ENCODE results near the gene RIPOR2. TPM values are rescaled to one million over a fixed set of nuclear protein-coding genes. Genes with fewer than 3 reads are reported as not detected.
"Not testable (repeated sequence)": the region's sequence is repeated elsewhere in the genome, so short reads cannot be mapped to it uniquely, and the experiment has no call there.

The RIPOR2 gene
- polyA plus RNA-seq, 1 donor, result 8.8 TPM

GRCh38 chr6:24763578-24763977 lies 172.2 kb downstream of the RIPOR2 start:
- no peak for DNase-seq

GRCh38 chr6:24761851-24762250 lies 173.9 kb downstream of the RIPOR2 start:
- no peak for DNase-seq

GRCh38 chr6:24761193-24761835 lies 174.4 kb downstream of the RIPOR2 start:
- no peak for DNase-seq

GRCh38 chr6:24760210-24760609 lies 175.6 kb downstream of the RIPOR2 start:
- no peak for DNase-seq

- no peak for DNase-seq
These were observed 176.0 kb downstream of the RIPOR2 start for GRCh38 chr6:24759718-24760117.

GRCh38 chr6:24757611-24758010 lies 178.1 kb downstream of the RIPOR2 start:
- DNase-seq, result no peak

- DNase-seq, result no peak
These were observed 180.5 kb downstream of the RIPOR2 start for GRCh38 chr6:24755279-24755678.

- not testable (repeated sequence) for DNase-seq
These were observed 181.4 kb downstream of the RIPOR2 start for GRCh38 chr6:24754378-24754777.

Other genes starting within 250 kb of the RIPOR2 start
- 146 TPM for gene C6orf62, start 216.8 kb downstream of the RIPOR2 start, polyA plus RNA-seq (ENCODE audit: insufficient read length)
- 68.1 TPM for gene GMNN, start 161.0 kb downstream of the RIPOR2 start, polyA plus RNA-seq (ENCODE audit: insufficient read length)
- gene ARMH2, start 137.0 kb downstream of the RIPOR2 start, polyA plus RNA-seq (ENCODE audit: insufficient read length), result not detected

All from left kidney (tissue), 2 donors.